Testis (tissue), 5 donors: ENCODE data around the gene EPM2A. TPM values are rescaled to one million over a fixed set of nuclear protein-coding genes. Genes with fewer than 3 reads are reported as not detected.

ENCODE experiments used
- DNase-seq: peaks from one replicate; pipeline ENCODE4 v3.0.0-alpha.2; 2019
- H3K27ac ChIP-seq, 2 donors: fragments of 200-600 bp; sonication (generic); one replicate each; pipeline ENCODE4 v1.5.1; 2019
- H3K27me3 ChIP-seq: fragments of 200-600 bp; sonication (generic); one replicate; pipeline ENCODE4 v1.5.1; 2019
- H3K36me3 ChIP-seq: fragments of 200-600 bp; sonication (generic); one replicate; pipeline ENCODE4 v1.5.1; 2017; ENCODE audit warnings: low read depth; ENCODE audit errors: missing control alignments
- H3K4me1 ChIP-seq: fragments of 200-600 bp; sonication (generic); one replicate; pipeline ENCODE4 v1.5.1; 2019
- H3K4me3 ChIP-seq, 2 donors: fragments of 200-600 bp; sonication (generic); one replicate each; pipeline ENCODE4 v1.5.1; 2017 to 2019
- H3K9me3 ChIP-seq: fragments of 200-600 bp; sonication (generic); one replicate; pipeline ENCODE4 v1.5.1; 2017
- POLR2A ChIP-seq: fragments of 450-650 bp; IDR thresholded peaks from one replicate; pipeline ENCODE4 v1.6.1; 2017; ENCODE audit warnings: antibody characterized with exemption, mild to moderate bottlenecking, moderate library complexity
- WGBS, 2 donors: methylation state at CpG; one replicate each; pipeline ENCODE4 v1.1.5; 2018; 5-methylcytosine and 5-hydroxymethylcytosine counted together
- intact Hi-C: fragments of 100-400 bp; cut with DNase I; formaldehyde crosslinking; loops from one replicate; pipeline ENCODE4 v1.15.1; 2023; ENCODE audit warnings: low total_unique reads
- long read RNA-seq, 2 donors: transcript quantifications; one replicate each; lab custom pipeline, GENCODE V29; 2026
- polyA plus RNA-seq: library from polyadenylated mRNA; stranded (reverse); fragments of 350-450 nt; fragmentation: Illumina TruSeq; extraction: RNeasy Lipid Tissue Mini Kit (QIAGEN cat#74804); gene quantifications from one replicate; pipeline ENCODE4 v1.2.3, GENCODE V29; 2014; ENCODE audit warnings: low read depth, low replicate concordance; ENCODE audit not compliant: insufficient read depth
- total RNA-seq, 2 donors: library from RNA; depleted of rRNA; stranded (reverse); fragments of >200 nt; gene quantifications; one replicate each; pipeline ENCODE4 v1.2.3, GENCODE V29; 2016
- TF ChIP-seq, protein P1 (sequence below), 3 experiments: fragments of 450-650 bp in 2 of 3; fragments of 200-600 bp in 1 of 3; sonication (generic) in 1 of 3; IDR thresholded peaks; one replicate each; pipeline ENCODE4 v1.5.1; 2016 to 2019; ENCODE audit warnings: antibody characterized with exemption in 3 of 3, mild to moderate bottlenecking in 2 of 3, moderate library complexity in 1 of 3

The EPM2A gene
- total RNA-seq (10 to 100 TPM; 25.4 to 29.2 TPM), polyA plus RNA-seq (20.8 TPM)
- long read RNA-seq, donor 1, full-length matches to known transcripts = 6 of 6 reads
- long read RNA-seq, donor 1, partial matches to known transcripts = 0 of 6 reads
- long read RNA-seq, donor 1, other reads (novel, unspliced or antisense) = 0 of 6 reads
- long read RNA-seq, donor 2, full-length matches to known transcripts = 7 of 7 reads
- long read RNA-seq, donor 2, partial matches to known transcripts = 0 of 7 reads
- long read RNA-seq, donor 2, other reads (novel, unspliced or antisense) = 0 of 7 reads

DNA sequence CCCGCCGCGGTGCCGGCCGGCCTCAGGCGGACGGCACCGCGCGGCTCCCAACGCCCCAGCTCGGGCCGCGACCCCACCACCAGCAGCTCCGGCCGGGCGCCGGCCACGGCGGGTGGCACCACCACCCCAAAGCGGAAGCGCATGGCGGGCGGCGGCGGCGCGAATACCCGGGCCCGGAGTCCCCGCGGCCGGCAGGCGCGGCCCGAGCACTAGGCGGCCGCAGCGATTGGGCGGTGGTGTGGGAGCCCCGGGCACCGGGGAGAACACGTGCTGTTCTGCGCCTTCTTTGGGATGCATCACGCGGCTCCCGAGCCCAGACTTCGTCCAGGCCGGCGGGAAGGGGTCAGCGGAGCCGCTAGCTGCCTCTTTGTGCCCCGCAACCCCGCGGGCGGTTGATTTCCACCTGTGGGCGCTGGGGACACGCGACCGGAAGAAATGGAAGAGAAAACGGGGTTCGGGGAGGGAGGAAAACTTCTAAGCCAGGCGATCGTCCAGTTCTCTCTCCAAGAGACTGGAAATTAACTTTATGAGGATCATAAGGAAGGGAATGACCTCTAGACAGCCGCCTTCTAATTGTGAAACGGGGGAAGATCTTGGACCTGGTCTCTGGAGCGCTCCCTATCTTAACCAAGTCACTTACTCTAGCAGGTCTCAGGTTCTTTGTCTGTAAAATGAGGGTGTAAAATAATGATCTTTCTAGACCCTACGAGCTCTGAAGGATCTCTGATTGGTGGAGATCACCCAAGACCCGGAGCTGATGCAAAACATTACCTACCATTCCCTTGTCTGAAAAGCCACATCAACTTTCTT is at the start of gene EPM2A:
EPM2A (minus strand) TSS at position 165 of the 810 bp plus-strand sequence; CDS start at position 143, 22 bp downstream.
- TF ChIP-seq POLR2A = no peak
- TF ChIP-seq, protein P1, sequence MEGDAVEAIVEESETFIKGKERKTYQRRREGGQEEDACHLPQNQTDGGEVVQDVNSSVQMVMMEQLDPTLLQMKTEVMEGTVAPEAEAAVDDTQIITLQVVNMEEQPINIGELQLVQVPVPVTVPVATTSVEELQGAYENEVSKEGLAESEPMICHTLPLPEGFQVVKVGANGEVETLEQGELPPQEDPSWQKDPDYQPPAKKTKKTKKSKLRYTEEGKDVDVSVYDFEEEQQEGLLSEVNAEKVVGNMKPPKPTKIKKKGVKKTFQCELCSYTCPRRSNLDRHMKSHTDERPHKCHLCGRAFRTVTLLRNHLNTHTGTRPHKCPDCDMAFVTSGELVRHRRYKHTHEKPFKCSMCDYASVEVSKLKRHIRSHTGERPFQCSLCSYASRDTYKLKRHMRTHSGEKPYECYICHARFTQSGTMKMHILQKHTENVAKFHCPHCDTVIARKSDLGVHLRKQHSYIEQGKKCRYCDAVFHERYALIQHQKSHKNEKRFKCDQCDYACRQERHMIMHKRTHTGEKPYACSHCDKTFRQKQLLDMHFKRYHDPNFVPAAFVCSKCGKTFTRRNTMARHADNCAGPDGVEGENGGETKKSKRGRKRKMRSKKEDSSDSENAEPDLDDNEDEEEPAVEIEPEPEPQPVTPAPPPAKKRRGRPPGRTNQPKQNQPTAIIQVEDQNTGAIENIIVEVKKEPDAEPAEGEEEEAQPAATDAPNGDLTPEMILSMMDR (IDR thresholded peaks at IDR 0.05) = no peak
- H3K27me3 ChIP-seq = no peaks in the 10 kb centered on the region
- H3K27ac ChIP-seq = peak within 1 kb of the TSS; percentile 96 to 99
- peaks cover 9% of the 10 kb centered on the region for H3K4me1 ChIP-seq
- WGBS, 2 donors = 0 to 1% methylated on average over 13 to 39 of the region's 69 CpGs
- peak within 1 kb of the TSS; percentile 74 to 76 for H3K4me3 ChIP-seq
- intact Hi-C loops = no loop called here
- no peaks in the 10 kb centered on the region for H3K9me3 ChIP-seq
- DNase-seq = peak; percentile 83
- H3K36me3 ChIP-seq = no peaks in the 10 kb centered on the region

DNA sequence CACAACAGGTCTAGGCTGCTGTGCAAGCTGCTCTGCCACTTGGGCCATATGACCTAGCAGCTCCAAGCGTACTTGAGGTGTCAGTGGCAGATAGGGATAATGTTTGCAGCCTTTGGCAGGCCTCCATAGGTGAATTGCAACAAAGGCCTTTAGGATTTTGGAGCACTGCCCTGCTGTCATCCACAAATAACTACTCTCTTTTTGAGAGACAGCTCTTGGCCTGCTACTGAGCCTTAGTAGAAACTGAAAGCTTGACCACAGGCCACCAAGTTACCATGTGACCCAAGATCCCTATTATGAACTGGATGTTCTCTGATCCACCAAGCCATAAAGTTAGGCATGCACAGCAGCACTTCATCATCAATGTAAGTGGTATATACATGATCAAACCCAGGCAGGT is 49.4 kb upstream of the EPM2A start:
- TF ChIP-seq POLR2A = no peak
- TF ChIP-seq, protein P1 (IDR thresholded peaks at IDR 0.05) = no peak
- Histone ChIP-seq H3K4me3 (no peak overlapping the region), H3K27ac (no peak overlapping the region), H3K36me3 (no peaks in the 10 kb centered on the region), H3K9me3 (no peaks in the 10 kb centered on the region), H3K4me1 (no peaks in the 10 kb centered on the region), H3K27me3 (no peaks in the 10 kb centered on the region)
- intact Hi-C loops = no loop called here
- no peak for DNase-seq
- 82 to 89% methylated on average over 1 of the region's 1 CpG for WGBS, 2 donors

DNA sequence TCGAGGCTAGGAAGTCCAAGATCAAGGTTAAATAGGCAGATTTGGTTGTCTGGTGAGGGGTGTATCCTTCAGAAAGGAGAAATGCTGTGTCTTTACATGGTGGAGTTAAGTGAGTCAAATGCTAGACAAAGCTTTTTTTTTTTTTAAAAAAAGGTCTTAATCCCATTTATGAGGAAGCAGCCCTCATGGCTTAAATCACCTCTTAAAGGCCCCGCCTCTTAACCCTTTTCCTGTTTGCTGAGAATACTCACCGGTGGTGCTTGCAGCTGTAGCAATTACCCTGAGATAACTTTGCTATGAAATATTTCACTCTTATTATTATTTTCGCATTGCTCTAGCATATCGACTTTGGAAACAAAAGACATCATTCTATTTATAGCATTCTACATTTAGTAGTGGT is 48.5 kb upstream of the EPM2A start:
- Histone ChIP-seq H3K9me3 (no peaks in the 10 kb centered on the region), H3K4me1 (no peaks in the 10 kb centered on the region), H3K4me3 (no peak overlapping the region), H3K36me3 (no peaks in the 10 kb centered on the region), H3K27me3 (no peaks in the 10 kb centered on the region), H3K27ac (no peak overlapping the region)
- no peak for DNase-seq
- intact Hi-C loops = no loop called here
- no peak for TF ChIP-seq POLR2A
- TF ChIP-seq, protein P1 (IDR thresholded peaks at IDR 0.05) = no peak
- 93 to 96% methylated on average over 5 of the region's 5 CpGs for WGBS, 2 donors

DNA sequence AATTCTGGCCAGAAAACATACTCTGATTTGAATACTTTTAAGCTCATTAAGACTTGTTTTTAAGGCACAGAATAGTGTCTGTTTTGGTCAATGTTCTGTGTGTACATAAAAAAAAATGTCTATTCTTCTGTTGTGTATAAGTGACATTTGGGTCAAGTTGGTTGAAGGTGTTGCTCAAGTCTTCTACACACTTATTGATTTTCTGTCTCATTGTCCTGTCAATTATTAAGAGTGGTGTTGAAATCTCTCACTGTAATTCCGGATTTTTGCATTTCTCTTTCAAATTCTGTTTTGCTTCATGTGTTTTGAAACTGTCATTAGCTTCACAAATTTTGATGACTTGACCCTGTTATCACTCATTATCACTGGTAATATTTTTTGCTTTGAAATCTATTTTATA is 37.5 kb upstream of the EPM2A start:
- Histone ChIP-seq H3K4me3 (no peak overlapping the region), H3K27me3 (no peaks in the 10 kb centered on the region), H3K36me3 (no peaks in the 10 kb centered on the region), H3K27ac (no peak overlapping the region), H3K4me1 (no peaks in the 10 kb centered on the region), H3K9me3 (no peaks in the 10 kb centered on the region)
- DNase-seq = no peak
- intact Hi-C loops = no loop called here
- 84 to 93% methylated on average over 1 of the region's 1 CpG for WGBS, 2 donors
- no peak for TF ChIP-seq POLR2A
- TF ChIP-seq, protein P1 (IDR thresholded peaks at IDR 0.05) = no peak
